ENCODE results near the gene S1PR3.

Gene S1PR3

GRCh38 chr9:88968799-88969198 is 22.5 kb upstream of the S1PR3 start:
- FAIRE-seq, result no peak
- no peak for DNase-seq (ENCODE audit: insufficient read length, low spot score)

- DNase-seq (ENCODE audit: insufficient read length, low spot score) (no peak), FAIRE-seq (no peak)
Measured at GRCh38 chr9:88969646-88970373, 21.5 kb upstream of the S1PR3 start.

- FAIRE-seq (no peak), DNase-seq (ENCODE audit: insufficient read length, low spot score) (no peak)
Measured at GRCh38 chr9:88971131-88971960, 19.9 kb upstream of the S1PR3 start.

GRCh38 chr9:88972401-88972800 is 18.9 kb upstream of the S1PR3 start:
- FAIRE-seq (no peak), DNase-seq (ENCODE audit: insufficient read length, low spot score) (no peak)

GRCh38 chr9:88973281-88974045 is 17.8 kb upstream of the S1PR3 start:
- FAIRE-seq (no peak), DNase-seq (ENCODE audit: insufficient read length, low spot score) (no peak)

- FAIRE-seq (no peak), DNase-seq (ENCODE audit: insufficient read length, low spot score) (no peak)
Measured at GRCh38 chr9:88974641-88975040, 16.6 kb upstream of the S1PR3 start.

GRCh38 chr9:88975966-88976889 is 15.0 kb upstream of the S1PR3 start:
- DNase-seq (ENCODE audit: insufficient read length, low spot score) (no peak), FAIRE-seq (no peak)

GRCh38 chr9:88976890-88977257 is 14.4 kb upstream of the S1PR3 start:
- no peak for FAIRE-seq

GRCh38 chr9:88978034-88978433 is 13.2 kb upstream of the S1PR3 start:
- DNase-seq (ENCODE audit: insufficient read length, low spot score), result no peak
- FAIRE-seq, result no peak

More at GRCh38 chr9:88976890-88977257, 14.4 kb upstream of the S1PR3 start:
- DNase-seq (ENCODE audit: insufficient read length, low spot score), result no peak

GRCh38 chr9:88979021-88979420 is 12.2 kb upstream of the S1PR3 start:
- FAIRE-seq, result no peak

GRCh38 chr9:88979791-88980190 is 11.5 kb upstream of the S1PR3 start:
- FAIRE-seq, result no peak
- DNase-seq (ENCODE audit: insufficient read length, low spot score), result no peak

More at GRCh38 chr9:88979021-88979420, 12.2 kb upstream of the S1PR3 start:
- no peak for DNase-seq (ENCODE audit: insufficient read length, low spot score)

GRCh38 chr9:88980740-88981203 is 10.5 kb upstream of the S1PR3 start:
- FAIRE-seq, result no peak
- no peak for DNase-seq (ENCODE audit: insufficient read length, low spot score)

GRCh38 chr9:88983865-88984542 is 7.3 kb upstream of the S1PR3 start:
- no peak for FAIRE-seq

GRCh38 chr9:88984543-88984883 is 6.8 kb upstream of the S1PR3 start:
- no peak for DNase-seq (ENCODE audit: insufficient read length, low spot score)
- no peak for FAIRE-seq

More at GRCh38 chr9:88983865-88984542, 7.3 kb upstream of the S1PR3 start:
- DNase-seq (ENCODE audit: insufficient read length, low spot score), result no peak

GRCh38 chr9:88985616-88986015 is 5.7 kb upstream of the S1PR3 start:
- FAIRE-seq, result no peak
- no peak for DNase-seq (ENCODE audit: insufficient read length, low spot score)

- no peak for DNase-seq (ENCODE audit: insufficient read length, low spot score)
- no peak for FAIRE-seq
Measured at GRCh38 chr9:88986776-88987175, 4.5 kb upstream of the S1PR3 start.

- FAIRE-seq, result no peak
- DNase-seq (ENCODE audit: insufficient read length, low spot score), result no peak
Measured at GRCh38 chr9:88987661-88988060, 3.6 kb upstream of the S1PR3 start.

- DNase-seq (ENCODE audit: insufficient read length, low spot score) (no peak), FAIRE-seq (no peak)
Measured at GRCh38 chr9:88988796-88989641, 2.2 kb upstream of the S1PR3 start.
